Lower lobe of right lung (tissue), 2 donors: ENCODE measurements around the gene RAD51B. TPM values are rescaled to one million over a fixed set of nuclear protein-coding genes. Genes with fewer than 3 reads are reported as not detected.

Experiments
- ATAC-seq, 2 donors: fragments of 200-7000 bp; cut with Tn5 transposase; one replicate each; pipeline ENCODE4 v1.9.1; 2020 to 2022; ENCODE audit warnings: mild to moderate bottlenecking in 2 of 2, moderate library complexity in 2 of 2
- DNase-seq: peaks from one replicate; pipeline ENCODE4 v3.0.0-alpha.2; 2020
- H3K27ac ChIP-seq: fragments of 200-600 bp; one replicate; pipeline ENCODE4 v1.8.0; 2022
- H3K27me3 ChIP-seq: fragments of 200-600 bp; one replicate; pipeline ENCODE4 v1.8.0; 2022; ENCODE audit warnings: low read depth
- H3K36me3 ChIP-seq: fragments of 200-600 bp; one replicate; pipeline ENCODE4 v1.8.0; 2022; ENCODE audit warnings: mild to moderate bottlenecking
- H3K4me1 ChIP-seq: fragments of 200-600 bp; one replicate; pipeline ENCODE4 v1.8.0; 2022
- H3K4me3 ChIP-seq: fragments of 200-600 bp; one replicate; pipeline ENCODE4 v1.8.0; 2022; ENCODE audit warnings: mild to moderate bottlenecking
- H3K9me3 ChIP-seq: fragments of 200-600 bp; one replicate; pipeline ENCODE4 v1.8.0; 2022
- intact Hi-C: fragments of 100-400 bp; cut with DNase I; formaldehyde crosslinking; loops from one replicate; pipeline ENCODE4 v1.11.0; 2022
- total RNA-seq: library from RNA; stranded (reverse); fragmentation: NEBNext Ultra II Directional; extraction: Animal tissue kit (Norgen Biotek cat#: 25700); gene quantifications from one replicate; pipeline ENCODE4 v1.2.1, GENCODE V29; 2021
- TF ChIP-seq, protein P1 (sequence below): fragments of 200-600 bp; IDR thresholded peaks from one replicate; pipeline ENCODE4 v1.8.0; 2022; ENCODE audit warnings: antibody characterized with exemption, mild to moderate bottlenecking
- donor health status: DM: no; HTN: yes; CAD: no; lungs with severe emphysema.

Gene RAD51B
- total RNA-seq, 1 donor from 2014 or later = 22.2 TPM

DNA sequence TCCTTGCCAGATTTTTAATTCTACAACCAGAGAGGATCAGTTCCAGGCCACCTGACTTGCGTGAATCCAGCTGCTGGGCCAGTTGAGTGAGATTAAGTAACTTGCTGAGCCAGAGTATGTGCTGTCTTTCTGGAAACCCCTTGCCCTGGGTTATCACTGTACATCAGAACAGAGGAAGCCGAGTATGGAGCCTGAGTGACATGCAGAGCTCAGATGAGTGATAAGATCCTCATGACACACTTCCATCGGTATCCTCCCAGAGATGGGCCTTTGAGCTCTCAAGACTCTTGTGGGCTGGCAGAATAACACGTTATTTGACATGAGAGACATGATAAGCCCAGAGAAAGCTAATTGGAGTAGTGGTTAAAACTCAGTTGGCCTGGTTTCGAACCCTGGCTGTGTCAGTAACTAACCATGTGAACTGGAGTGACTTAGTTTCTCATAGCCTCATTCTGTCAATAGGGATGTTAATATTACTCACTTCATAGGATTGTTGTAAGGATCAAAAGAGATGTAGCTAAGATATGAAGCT is 585.1 kb downstream of the RAD51B start:
- Histone ChIP-seq H3K27me3 (no peaks in the 10 kb centered on the region), H3K27ac (no peak overlapping the region), H3K9me3 (no peaks in the 10 kb centered on the region), H3K36me3 (no peaks in the 10 kb centered on the region), H3K4me3 (no peak overlapping the region), H3K4me1 (peaks cover 49% of the 10 kb centered on the region)
- TF ChIP-seq, protein P1, sequence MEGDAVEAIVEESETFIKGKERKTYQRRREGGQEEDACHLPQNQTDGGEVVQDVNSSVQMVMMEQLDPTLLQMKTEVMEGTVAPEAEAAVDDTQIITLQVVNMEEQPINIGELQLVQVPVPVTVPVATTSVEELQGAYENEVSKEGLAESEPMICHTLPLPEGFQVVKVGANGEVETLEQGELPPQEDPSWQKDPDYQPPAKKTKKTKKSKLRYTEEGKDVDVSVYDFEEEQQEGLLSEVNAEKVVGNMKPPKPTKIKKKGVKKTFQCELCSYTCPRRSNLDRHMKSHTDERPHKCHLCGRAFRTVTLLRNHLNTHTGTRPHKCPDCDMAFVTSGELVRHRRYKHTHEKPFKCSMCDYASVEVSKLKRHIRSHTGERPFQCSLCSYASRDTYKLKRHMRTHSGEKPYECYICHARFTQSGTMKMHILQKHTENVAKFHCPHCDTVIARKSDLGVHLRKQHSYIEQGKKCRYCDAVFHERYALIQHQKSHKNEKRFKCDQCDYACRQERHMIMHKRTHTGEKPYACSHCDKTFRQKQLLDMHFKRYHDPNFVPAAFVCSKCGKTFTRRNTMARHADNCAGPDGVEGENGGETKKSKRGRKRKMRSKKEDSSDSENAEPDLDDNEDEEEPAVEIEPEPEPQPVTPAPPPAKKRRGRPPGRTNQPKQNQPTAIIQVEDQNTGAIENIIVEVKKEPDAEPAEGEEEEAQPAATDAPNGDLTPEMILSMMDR = no peak
- ATAC-seq (peak; percentile 50 to 78), DNase-seq (no peak)
- intact Hi-C loops = no loop called here

DNA sequence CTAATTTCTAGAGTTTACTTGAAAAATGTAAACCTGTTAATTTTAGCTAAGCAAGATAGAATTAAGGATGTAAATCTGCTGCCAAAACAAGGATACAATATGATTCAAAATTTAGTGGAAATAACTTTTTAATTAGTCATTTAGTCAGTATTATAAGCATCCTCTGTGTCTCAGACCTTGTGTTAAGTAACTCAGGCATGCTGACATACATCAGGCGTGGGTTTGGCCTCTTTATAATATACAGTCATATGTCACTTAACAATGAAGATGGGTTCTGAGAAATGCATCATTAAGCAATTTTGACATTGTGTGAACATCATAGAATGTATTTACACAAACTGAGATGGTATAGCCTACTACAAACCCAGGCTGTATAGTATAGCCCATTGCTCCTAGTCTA is 586.4 kb downstream of the RAD51B start:
- intact Hi-C loops = no loop called here
- Histone ChIP-seq H3K4me1 (peaks cover 38% of the 10 kb centered on the region), H3K4me3 (no peak overlapping the region), H3K27me3 (no peaks in the 10 kb centered on the region), H3K36me3 (no peaks in the 10 kb centered on the region), H3K27ac (no peak overlapping the region), H3K9me3 (no peaks in the 10 kb centered on the region)
- DNase-seq (no peak), ATAC-seq (no peak)
- TF ChIP-seq, protein P1 = no peak

DNA sequence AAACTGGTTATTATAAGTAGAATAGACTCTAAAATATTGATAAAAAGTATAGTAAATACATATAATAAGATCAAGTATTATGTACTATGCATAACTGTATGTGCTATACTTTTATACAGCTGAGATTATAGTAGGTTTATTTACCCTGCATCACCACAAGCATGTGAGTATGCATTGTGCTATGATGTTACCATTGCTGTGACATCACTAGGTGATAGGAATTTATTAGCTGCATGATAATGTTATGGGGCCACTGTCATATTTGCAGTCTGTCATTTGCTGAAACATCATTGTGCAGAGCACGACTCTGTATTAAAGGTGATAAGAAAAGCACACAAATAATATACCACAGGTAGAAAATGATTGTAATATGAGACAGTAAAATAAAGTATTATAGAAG is 587.7 kb downstream of the RAD51B start:
- intact Hi-C loops = no loop called here
- Histone ChIP-seq H3K27ac (no peak overlapping the region), H3K4me3 (no peak overlapping the region), H3K36me3 (no peaks in the 10 kb centered on the region), H3K4me1 (peaks cover 30% of the 10 kb centered on the region), H3K9me3 (no peaks in the 10 kb centered on the region), H3K27me3 (no peaks in the 10 kb centered on the region)
- TF ChIP-seq, protein P1 = no peak
- DNase-seq = no peak
- ATAC-seq = no peak

DNA sequence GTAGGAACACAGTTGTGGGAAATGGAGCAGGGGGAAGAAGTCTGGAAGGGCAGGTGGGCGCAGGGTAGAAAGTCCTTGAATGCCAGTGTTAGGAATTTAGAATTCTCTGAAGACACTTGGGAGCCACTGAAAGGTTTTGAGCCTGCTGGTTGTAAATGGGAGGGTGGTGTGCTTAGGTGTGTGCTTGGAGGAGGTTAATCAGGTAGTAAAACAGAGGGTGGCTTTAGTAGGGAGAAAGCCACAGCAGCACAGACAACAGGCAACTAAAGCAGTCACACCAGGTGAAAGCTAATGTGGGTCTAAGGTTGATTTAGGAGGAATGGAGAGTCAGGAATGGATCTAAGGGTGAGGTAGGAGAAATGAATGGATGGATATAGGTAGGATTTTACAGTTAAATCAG is 588.2 kb downstream of the RAD51B start:
- Histone ChIP-seq H3K4me3 (no peak overlapping the region), H3K36me3 (no peaks in the 10 kb centered on the region), H3K4me1 (peaks cover 24% of the 10 kb centered on the region), H3K27me3 (no peaks in the 10 kb centered on the region), H3K27ac (no peak overlapping the region), H3K9me3 (no peaks in the 10 kb centered on the region)
- no peak for DNase-seq
- TF ChIP-seq, protein P1 = no peak
- no peak for ATAC-seq
- intact Hi-C loops = no loop called here

DNA sequence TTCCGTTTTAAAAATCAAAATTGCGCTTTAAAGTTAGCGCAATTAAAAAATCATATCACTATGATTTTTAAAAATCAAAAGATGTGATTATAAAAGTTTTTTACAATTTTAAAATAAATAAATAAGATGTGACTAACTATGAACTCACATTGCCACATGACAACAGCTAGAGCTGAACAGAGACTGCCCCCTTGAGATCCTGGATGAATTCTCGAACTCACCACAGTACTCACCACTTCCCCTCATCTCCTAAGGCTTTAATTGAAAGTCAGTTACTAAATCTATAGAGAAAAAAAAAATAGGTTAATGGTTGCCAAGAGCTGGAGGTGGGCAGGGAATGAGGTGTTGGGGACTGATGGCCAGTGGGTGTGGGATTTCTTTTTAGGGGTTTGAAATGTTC is 589.1 kb downstream of the RAD51B start:
- Histone ChIP-seq H3K4me1 (peaks cover 16% of the 10 kb centered on the region), H3K27me3 (no peaks in the 10 kb centered on the region), H3K9me3 (no peaks in the 10 kb centered on the region), H3K4me3 (no peak overlapping the region), H3K27ac (no peak overlapping the region), H3K36me3 (no peaks in the 10 kb centered on the region)
- intact Hi-C loops = no loop called here
- DNase-seq (no peak), ATAC-seq (peak in 1 of 2 donors; percentile 46)
- TF ChIP-seq, protein P1 = no peak
